DOHH2 (cell line): ENCODE measurements around the gene CDH4.

Source experiments
- H3F3A ChIP-seq: fragments of 200-600 bp; sonication (generic), shearing (Covaris generic); 2 replicates; pipeline ENCODE4 v1.6.0; 2016; ENCODE audit warnings: antibody characterized with exemption, mild to moderate bottlenecking; ENCODE audit not compliant: control insufficient read depth, insufficient read depth
- H3K27ac ChIP-seq: fragments of 200-600 bp; sonication (generic); 2 replicates; pipeline ENCODE4 v1.5.1; 2014; ENCODE audit warnings: low read depth, mild to moderate bottlenecking, low read length, moderate library complexity
- H3K27me3 ChIP-seq: fragments of 200-600 bp; sonication (generic); 2 replicates; pipeline ENCODE4 v1.6.1; 2014; ENCODE audit warnings: mild to moderate bottlenecking, low read length, mixed read lengths; ENCODE audit not compliant: control insufficient read depth
- H3K36me3 ChIP-seq: fragments of 200-600 bp; sonication (generic); 2 replicates; pipeline ENCODE4 v1.6.1; 2014; ENCODE audit warnings: mild to moderate bottlenecking, low read length, moderate library complexity, mixed read lengths; ENCODE audit not compliant: control insufficient read depth
- H3K4me1 ChIP-seq: fragments of 200-600 bp; sonication (generic); 2 replicates; pipeline ENCODE4 v1.6.1; 2014; ENCODE audit warnings: mild to moderate bottlenecking, low read length, mixed read lengths; ENCODE audit not compliant: control insufficient read depth
- H3K4me2 ChIP-seq: fragments of 200-600 bp; sonication (generic); 2 replicates; pipeline ENCODE4 v1.6.0; 2014; ENCODE audit warnings: mild to moderate bottlenecking, low read length, moderate library complexity
- H3K4me3 ChIP-seq: fragments of 200-600 bp; sonication (generic); 2 replicates; pipeline ENCODE4 v1.5.1; 2014; ENCODE audit warnings: mild to moderate bottlenecking, low read length, mixed read lengths
- H3K79me2 ChIP-seq: fragments of 200-600 bp; sonication (generic); 2 replicates; pipeline ENCODE4 v1.6.1; 2014; ENCODE audit warnings: mild to moderate bottlenecking, low read length, mixed read lengths; ENCODE audit not compliant: control insufficient read depth
- H3K9me2 ChIP-seq: fragments of 200-600 bp; sonication (generic); replicated peaks from 2 replicates; pipeline ENCODE4 v1.6.1; 2014; ENCODE audit warnings: mild to moderate bottlenecking, low read length, mixed read lengths; ENCODE audit not compliant: control insufficient read depth
- H3K9me3 ChIP-seq: fragments of 200-600 bp; sonication (generic); 2 replicates; pipeline ENCODE4 v1.6.1; 2014; ENCODE audit warnings: antibody characterized with exemption, low read length, mixed read lengths; ENCODE audit not compliant: control insufficient read depth, insufficient read depth
- H4K20me1 ChIP-seq: fragments of 200-600 bp; sonication (generic); 2 replicates; pipeline ENCODE4 v1.6.0; 2014; ENCODE audit warnings: low read depth, mild to moderate bottlenecking, antibody characterized with exemption, low read length, moderate library complexity; ENCODE audit not compliant: control insufficient read depth, insufficient read depth
- EZH2phosphoT487 ChIP-seq: fragments of 200-600 bp; sonication (generic); IDR thresholded peaks from 2 replicates; pipeline ENCODE4 v1.6.1; 2017; ENCODE audit warnings: borderline replicate concordance, mild to moderate bottlenecking, antibody characterized with exemption, low read length, moderate library complexity, mixed read lengths
- TF ChIP-seq, protein P1 (sequence below): fragments of 200-600 bp; sonication (generic); IDR thresholded peaks from one replicate; pipeline ENCODE4 v1.5.1; 2014; ENCODE audit warnings: antibody characterized with exemption, mild to moderate bottlenecking, low read depth, low read length; ENCODE audit not compliant: poor library complexity, severe bottlenecking

CDH4 gene

DNA sequence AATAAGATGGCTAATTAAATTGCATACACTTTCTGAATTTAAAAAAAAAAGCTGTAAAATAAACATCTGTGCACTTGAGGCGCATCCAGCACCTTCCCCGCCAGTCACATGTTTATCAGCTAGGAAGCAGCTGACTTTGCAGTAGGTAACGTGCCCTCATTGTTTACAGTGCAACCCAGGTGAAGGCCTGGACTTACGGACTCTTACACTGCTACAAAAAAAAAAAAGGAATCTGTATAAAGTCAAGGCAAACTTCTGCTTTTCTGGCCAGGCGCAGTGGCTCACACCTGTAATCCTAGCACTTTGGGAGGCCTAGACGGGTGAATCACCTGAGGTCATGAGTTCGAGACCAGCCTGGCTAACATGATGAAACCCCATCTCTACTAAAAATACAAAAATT, 327.8 kb downstream of the CDH4 start:
- TF ChIP-seq EZH2phosphoT487: no peak
- TF ChIP-seq, protein P1, sequence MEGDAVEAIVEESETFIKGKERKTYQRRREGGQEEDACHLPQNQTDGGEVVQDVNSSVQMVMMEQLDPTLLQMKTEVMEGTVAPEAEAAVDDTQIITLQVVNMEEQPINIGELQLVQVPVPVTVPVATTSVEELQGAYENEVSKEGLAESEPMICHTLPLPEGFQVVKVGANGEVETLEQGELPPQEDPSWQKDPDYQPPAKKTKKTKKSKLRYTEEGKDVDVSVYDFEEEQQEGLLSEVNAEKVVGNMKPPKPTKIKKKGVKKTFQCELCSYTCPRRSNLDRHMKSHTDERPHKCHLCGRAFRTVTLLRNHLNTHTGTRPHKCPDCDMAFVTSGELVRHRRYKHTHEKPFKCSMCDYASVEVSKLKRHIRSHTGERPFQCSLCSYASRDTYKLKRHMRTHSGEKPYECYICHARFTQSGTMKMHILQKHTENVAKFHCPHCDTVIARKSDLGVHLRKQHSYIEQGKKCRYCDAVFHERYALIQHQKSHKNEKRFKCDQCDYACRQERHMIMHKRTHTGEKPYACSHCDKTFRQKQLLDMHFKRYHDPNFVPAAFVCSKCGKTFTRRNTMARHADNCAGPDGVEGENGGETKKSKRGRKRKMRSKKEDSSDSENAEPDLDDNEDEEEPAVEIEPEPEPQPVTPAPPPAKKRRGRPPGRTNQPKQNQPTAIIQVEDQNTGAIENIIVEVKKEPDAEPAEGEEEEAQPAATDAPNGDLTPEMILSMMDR: no peak
- Histone ChIP-seq H3K27me3 (no peaks in the 10 kb centered on the region), H4K20me1 (no peaks in the 10 kb centered on the region), H3K4me2 (no peak overlapping the region), H3K4me3 (no peak overlapping the region), H3K4me1 (no peaks in the 10 kb centered on the region), H3K27ac (no peak overlapping the region), H3K9me2 (no peaks in the 10 kb centered on the region), H3F3A (no peaks in the 10 kb centered on the region), H3K79me2 (no peaks in the 10 kb centered on the region), H3K36me3 (no peaks in the 10 kb centered on the region), H3K9me3 (no peaks in the 10 kb centered on the region)

DNA sequence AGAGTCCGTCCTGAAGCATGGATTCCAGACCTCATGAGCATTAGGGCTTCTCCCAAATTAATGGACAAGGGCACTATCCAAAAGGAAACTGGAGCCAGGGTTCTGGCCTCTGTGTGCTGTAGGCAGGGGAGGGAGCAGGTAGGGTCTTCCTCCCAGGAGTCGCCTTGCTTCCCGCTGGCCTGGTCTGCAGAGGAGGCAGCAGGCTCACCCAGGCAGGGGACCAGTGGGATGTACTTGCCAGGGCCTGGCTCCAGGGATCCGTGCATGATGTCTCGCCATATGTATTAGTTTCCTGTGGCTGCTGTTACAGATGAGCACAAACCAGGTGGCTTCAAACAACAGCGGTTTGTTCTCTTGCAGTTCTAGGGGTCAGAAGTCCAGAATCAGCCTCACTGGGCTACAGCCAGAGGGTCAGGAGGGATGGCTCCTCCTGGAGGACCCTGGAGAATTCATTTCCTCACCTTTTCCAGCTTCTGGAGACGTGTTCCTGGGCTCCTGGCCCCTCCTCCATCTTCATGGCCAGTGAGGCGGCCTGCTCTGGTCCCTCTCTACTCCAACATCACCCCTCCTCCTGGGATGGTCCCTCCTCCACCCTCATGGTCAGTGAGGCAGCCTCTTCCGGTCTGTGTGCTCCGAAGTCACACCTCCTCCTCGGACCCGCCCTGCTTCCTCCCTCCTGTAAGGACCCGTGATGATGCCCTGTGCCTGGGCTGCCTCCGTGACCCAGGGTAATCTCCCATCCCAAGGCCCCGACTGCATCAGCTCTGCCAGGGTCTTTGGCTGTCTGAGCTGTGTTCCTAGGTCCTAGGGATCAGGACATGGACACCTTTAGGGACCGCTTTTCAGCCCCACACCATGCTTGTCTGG, 329.1 kb downstream of the CDH4 start:
- no peaks in the 10 kb centered on the region for H3F3A ChIP-seq
- H3K4me3 ChIP-seq: no peak overlapping the region
- no peak overlapping the region for H3K4me2 ChIP-seq
- H3K9me3 ChIP-seq: no peaks in the 10 kb centered on the region
- H3K79me2 ChIP-seq: no peaks in the 10 kb centered on the region
- H3K27ac ChIP-seq: no peak overlapping the region
- TF ChIP-seq, protein P1: no peak
- TF ChIP-seq EZH2phosphoT487: no peak
- no peaks in the 10 kb centered on the region for H4K20me1 ChIP-seq
- H3K4me1 ChIP-seq: no peaks in the 10 kb centered on the region
- H3K9me2 ChIP-seq: no peaks in the 10 kb centered on the region
- no peaks in the 10 kb centered on the region for H3K36me3 ChIP-seq
- no peaks in the 10 kb centered on the region for H3K27me3 ChIP-seq

DNA sequence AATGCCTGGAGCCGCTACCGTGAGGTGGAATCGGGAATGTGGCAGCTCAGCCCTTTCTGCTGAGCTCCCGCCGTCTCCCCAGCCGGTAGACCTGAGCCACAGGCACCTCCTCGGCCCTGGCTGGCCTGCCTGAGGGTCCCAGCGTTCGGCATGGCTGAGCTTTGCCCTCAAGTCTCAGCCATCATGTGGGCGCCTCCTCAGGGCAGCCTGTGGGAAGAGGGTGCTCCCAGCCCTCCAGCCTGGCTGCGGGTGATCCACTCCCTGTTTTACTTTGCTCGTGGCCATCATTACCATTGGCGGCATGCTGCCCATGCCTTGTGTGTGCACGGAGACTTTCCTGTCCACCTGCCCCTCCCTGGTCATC, 329.7 kb downstream of the CDH4 start:
- Histone ChIP-seq H4K20me1 (no peaks in the 10 kb centered on the region), H3K9me2 (no peaks in the 10 kb centered on the region), H3K27me3 (no peaks in the 10 kb centered on the region), H3K27ac (no peak overlapping the region), H3K4me3 (no peak overlapping the region), H3K9me3 (no peaks in the 10 kb centered on the region), H3K4me2 (no peak overlapping the region), H3F3A (no peaks in the 10 kb centered on the region), H3K4me1 (no peaks in the 10 kb centered on the region), H3K79me2 (no peaks in the 10 kb centered on the region), H3K36me3 (no peaks in the 10 kb centered on the region)
- TF ChIP-seq, protein P1: no peak
- no peak for TF ChIP-seq EZH2phosphoT487
